K562 (cell line): ENCODE results near the gene HK1. TPM values are rescaled to one million over a fixed set of nuclear protein-coding genes. Genes with fewer than 3 reads are reported as not detected.

Experiments used
- ARID1B ChIP-seq: fragments of 450-650 bp; IDR thresholded peaks from 2 replicates; pipeline ENCODE4 v1.6.1; 2016; ENCODE audit warnings: antibody characterized with exemption, mild to moderate bottlenecking, inconsistent platforms
- CAMTA2 ChIP-seq: fragments of 250-450 bp; sonication (Bioruptor Pico); conservative IDR thresholded peaks from 2 replicates; pipeline ENCODE4 v1.5.1; 2022
- CC2D1A ChIP-seq: fragments of 450-650 bp; IDR thresholded peaks from 2 replicates; pipeline ENCODE4 v1.6.1; 2017; ENCODE audit warnings: mild to moderate bottlenecking
- CTBP1 ChIP-seq: fragments of 450-650 bp; IDR thresholded peaks from 2 replicates; pipeline ENCODE4 v1.6.1; 2016; ENCODE audit warnings: borderline replicate concordance
- CTCF ChIP-seq, 3 experiments: IDR thresholded peaks in 2 of 3; conservative IDR thresholded peaks in 1 of 3; 2 replicates each; pipeline ENCODE4 v1.5.1; 2011 to 2012; ENCODE audit warnings: low read length in 3 of 3, mild to moderate bottlenecking in 3 of 3, control low read depth in 2 of 3, improper control_type of control experiment in 1 of 3, inconsistent platforms in 1 of 3, low read depth in 1 of 3, mixed read lengths in 1 of 3, moderate library complexity in 1 of 3; ENCODE audit not compliant: insufficient read depth in 2 of 3
- CXXC5 ChIP-seq: fragments of 250-450 bp; sonication (Bioruptor Pico); IDR thresholded peaks from 2 replicates; pipeline ENCODE4 v1.8.0; 2022; ENCODE audit warnings: inconsistent platforms, mild to moderate bottlenecking, moderate library complexity
- E2F1 ChIP-seq: sonication (generic); formaldehyde crosslinking; IDR thresholded peaks from 2 replicates; pipeline ENCODE4 v1.8.1; 2023; ENCODE audit warnings: mild to moderate bottlenecking, missing genetic modification reagents, moderate library complexity
- PHF8 ChIP-seq: fragments of 200-600 bp; sonication (generic); IDR thresholded peaks from 2 replicates; pipeline ENCODE4 v1.6.1; 2012; ENCODE audit warnings: mixed run types, mild to moderate bottlenecking, inconsistent platforms, low read length, moderate library complexity, borderline replicate concordance
- PPARD ChIP-seq: fragments of 250-450 bp; sonication (Bioruptor Pico); IDR thresholded peaks from 2 replicates; pipeline ENCODE4 v1.8.0; 2022; ENCODE audit warnings: inconsistent platforms, mild to moderate bottlenecking, moderate library complexity
- RAD21 ChIP-seq, 2 experiments: fragments of 250-450 bp in 1 of 2; fragments of 450-650 bp in 1 of 2; sonication (Bioruptor Pico) in 1 of 2; formaldehyde crosslinking in 1 of 2; IDR thresholded peaks in 1 of 2; conservative IDR thresholded peaks in 1 of 2; 2 replicates each; pipeline versions ENCODE4 v1.4.0 to v1.8.0; 2020 to 2022; ENCODE audit warnings: mild to moderate bottlenecking in 2 of 2, moderate library complexity in 1 of 2
- RCOR1 ChIP-seq, 2 experiments: IDR thresholded peaks; 2 replicates each; pipeline ENCODE4 v1.6.1; 2012; ENCODE audit warnings: low read depth in 2 of 2, low read length in 2 of 2, borderline replicate concordance in 1 of 2, improper control_type of control experiment in 1 of 2
- RFX1 ChIP-seq: fragments of 450-650 bp; IDR thresholded peaks from 2 replicates; pipeline ENCODE4 v1.6.1; 2016; ENCODE audit warnings: mild to moderate bottlenecking, moderate library complexity
- SMC3 ChIP-seq: conservative IDR thresholded peaks from 2 replicates; pipeline ENCODE4 v1.6.1; 2011; ENCODE audit warnings: low read depth, low read length, improper control_type of control experiment; ENCODE audit not compliant: insufficient read depth
- SRF ChIP-seq, 2 experiments: fragments of 250-450, 450-650 bp in 1 of 2; sonication (Bioruptor Pico) in 1 of 2; sonication (generic) in 1 of 2; formaldehyde crosslinking; IDR thresholded peaks; 2 replicates each; pipeline versions ENCODE4 v1.5.0 to v1.5.1; 2020 to 2022; ENCODE audit warnings: mild to moderate bottlenecking in 1 of 2, missing genetic modification reagents in 1 of 2
- STAG1 ChIP-seq: sonication (generic); formaldehyde crosslinking; IDR thresholded peaks from 2 replicates; pipeline ENCODE4 v1.5.0; 2020; ENCODE audit warnings: missing genetic modification reagents, borderline replicate concordance
- VEZF1 ChIP-seq: fragments of 200-800 bp; sonication (Bioruptor generic); IDR thresholded peaks from 2 replicates; pipeline ENCODE4 v1.6.1; 2017; ENCODE audit warnings: missing genetic modification characterization, missing compliant biosample characterization
- ZBTB11 ChIP-seq, 3 experiments: fragments of 200-800 bp in 1 of 3; fragments of 250-450 bp in 1 of 3; fragments of 450-650 bp in 1 of 3; sonication (Bioruptor Pico) in 1 of 3; sonication (Bioruptor generic) in 1 of 3; formaldehyde crosslinking in 1 of 3; IDR thresholded peaks; 2 replicates each; pipeline versions ENCODE4 v1.6.1 to v1.8.0; 2016 to 2022; ENCODE audit warnings: mild to moderate bottlenecking in 2 of 3, missing genetic modification characterization in 2 of 3, missing compliant biosample characterization in 1 of 3, moderate library complexity in 1 of 3
- ZBTB17 ChIP-seq: fragments of 450-650 bp; formaldehyde crosslinking; IDR thresholded peaks from 2 replicates; pipeline ENCODE4 v1.4.0; 2020; ENCODE audit warnings: mild to moderate bottlenecking
- ZBTB8A ChIP-seq: fragments of 450-650 bp; IDR thresholded peaks from 2 replicates; pipeline ENCODE4 v1.6.1; 2018; ENCODE audit warnings: mild to moderate bottlenecking, moderate library complexity; ENCODE audit not compliant: partially characterized antibody
- polyA plus RNA-seq, 8 experiments: library from polyadenylated mRNA; depleted of rRNA in 4 of 8; stranded (reverse) in 5 of 8; unstranded in 3 of 8; fragments of >200 nt; fragmentation: Nextera tagmentation in 2 of 8; fragmentation: Illumina TruSeq in 1 of 8; extraction: Ambion mirVana in 2 of 8; extraction: Trizol in 1 of 8; gene quantifications; 2 replicates each; pipeline versions ENCODE4 v1.2.1 to v1.2.3, GENCODE V29; 2011 to 2014; ENCODE audit warnings: inconsistent platforms in 1 of 8, missing spikeins in 1 of 8
- total RNA-seq, 7 experiments: library from RNA; depleted of rRNA in 6 of 7; stranded (reverse); fragments of >200 nt in 6 of 7; fragmentation: Illumina TruSeq in 2 of 7; extraction: Trizol in 2 of 7; gene quantifications; 2 replicates each; pipeline versions ENCODE4 v1.2.1 to v1.2.3, GENCODE V29; 2011 to 2021; ENCODE audit warnings: low replicate concordance in 1 of 7

HK1 gene
- total and polyA plus RNA-seq, 9 of the 15 experiments (the other 6 are each of a cell fraction or from before 2014, with no cell fraction given) = 29.2 to 444 (median 193) TPM

GRCh38 chr10:69413221-69413865 lies 135.0 kb downstream of the HK1 start (continued):
- TF ChIP-seq CTCF (IDR thresholded peaks at IDR 0.05 in 2 of 3, conservative IDR thresholded peaks at IDR 0.05 in 1 of 3; ENCODE audit: insufficient read depth in 2 of 3, low read depth in 1 of 3, low read length in 3 of 3) (peak; percentile 82 to 89 (median 85)), CAMTA2 (CRISPR knock-in tag) (no peak), ZBTB17 (CRISPR knock-in tag) (no peak), ARID1B (no peak), E2F1 (no peak), STAG1 (CRISPR knock-in tag) (peak; percentile 92), PHF8 (no peak), ZBTB11 (CRISPR knock-in tag; IDR thresholded peaks at IDR 0.05) (no peak), PPARD (CRISPR knock-in tag) (no peak), RAD21 (CRISPR knock-in tag; conservative IDR thresholded peaks at IDR 0.05 in 1 of 2, IDR thresholded peaks at IDR 0.05 in 1 of 2) (peak; percentile 79 to 85), CC2D1A (0 out of 2 replicates have a peak, but pooled peaks have one; percentile 15), SRF (CRISPR knock-in tag; IDR thresholded peaks at IDR 0.05) (peak in 1 of 2 experiments; percentile 97; a peak in 3 of 4 replicates), RCOR1 (IDR thresholded peaks at IDR 0.05; ENCODE audit: borderline replicate concordance in 1 of 2, low read depth in 2 of 2, low read length in 2 of 2) (0 out of 4 replicates have a peak, but pooled peaks of 1 of the 2 experiments have one; percentile 7), ZBTB8A (no peak), SMC3 (peak; percentile 77), VEZF1 (CRISPR knock-in tag) (0 out of 2 replicates have a peak, but pooled peaks have one; percentile 19), CTBP1 (0 out of 2 replicates have a peak, but pooled peaks have one; percentile 10), RFX1 (peak; percentile 77), CXXC5 (CRISPR knock-in tag) (0 out of 2 replicates have a peak, but pooled peaks have one; percentile 30)
